HEK293 (cell line): ENCODE results near the gene PRSS56.

ENCODE experiments used
- BCL11B ChIP-seq: fragments of 450-650 bp; formaldehyde crosslinking; IDR thresholded peaks from 2 replicates; pipeline ENCODE4 v1.5.1; 2016; ENCODE audit warnings: low read depth, missing biosample characterization, missing genetic modification characterization
- GLIS2 ChIP-seq: fragments of 450-650 bp; formaldehyde crosslinking; IDR thresholded peaks from 2 replicates; pipeline ENCODE4 v1.5.1; 2016; ENCODE audit warnings: missing biosample characterization, missing genetic modification characterization
- KLF16 ChIP-seq: fragments of 450-650 bp; formaldehyde crosslinking; IDR thresholded peaks from 2 replicates; pipeline ENCODE4 v1.5.1; 2017; ENCODE audit warnings: missing biosample characterization, missing genetic modification characterization
- KLF9 ChIP-seq: fragments of 450-650 bp; formaldehyde crosslinking; IDR thresholded peaks from 2 replicates; pipeline ENCODE4 v1.5.1; 2016; ENCODE audit warnings: missing biosample characterization, missing genetic modification characterization, low read depth
- SETDB1 ChIP-seq: IDR thresholded peaks from one replicate; pipeline ENCODE4 v1.6.1; 2017; ENCODE audit warnings: mild to moderate bottlenecking, low read length, moderate library complexity, mixed read lengths; ENCODE audit not compliant: insufficient read length
- SP2 ChIP-seq: fragments of 450-650 bp; formaldehyde crosslinking; IDR thresholded peaks from 2 replicates; pipeline ENCODE4 v1.5.1; 2016; ENCODE audit warnings: missing biosample characterization, missing genetic modification characterization
- WT1 ChIP-seq: fragments of 450-650 bp; formaldehyde crosslinking; IDR thresholded peaks from 2 replicates; pipeline ENCODE4 v1.5.1; 2016; ENCODE audit warnings: missing biosample characterization, missing genetic modification characterization
- YY1 ChIP-seq: fragments of 450-650 bp; formaldehyde crosslinking; IDR thresholded peaks from 2 replicates; pipeline ENCODE4 v1.5.1; 2018; ENCODE audit warnings: missing biosample characterization, missing genetic modification characterization
- ZEB2 ChIP-seq: fragments of 450-650 bp; formaldehyde crosslinking; IDR thresholded peaks from 2 replicates; pipeline ENCODE4 v1.5.1; 2016; ENCODE audit warnings: missing biosample characterization, missing genetic modification characterization
- ZFHX2 ChIP-seq: fragments of 450-650 bp; formaldehyde crosslinking; conservative IDR thresholded peaks from 2 replicates; pipeline ENCODE4 v1.5.1; 2016; ENCODE audit warnings: missing biosample characterization, missing genetic modification characterization
- ZFP37 ChIP-seq: fragments of 450-650 bp; formaldehyde crosslinking; IDR thresholded peaks from 2 replicates; pipeline ENCODE4 v1.5.1; 2016; ENCODE audit warnings: missing biosample characterization, missing genetic modification characterization
- ZNF248 ChIP-seq: fragments of 450-650 bp; formaldehyde crosslinking; IDR thresholded peaks from 2 replicates; pipeline ENCODE4 v1.5.1; 2017; ENCODE audit warnings: missing biosample characterization, missing genetic modification characterization
- ZNF274 ChIP-seq, 2 experiments: fragments of 200-500 bp in 1 of 2; fragments of 450-650 bp in 1 of 2; sonication (Bioruptor generic) in 1 of 2; formaldehyde crosslinking in 1 of 2; IDR thresholded peaks; 2 replicates each; pipeline versions ENCODE4 v1.5.1 to v1.6.1; 2014 to 2016; ENCODE audit warnings: borderline replicate concordance in 1 of 2, inconsistent platforms in 1 of 2, low read length in 1 of 2, missing biosample characterization in 1 of 2, missing genetic modification characterization in 1 of 2
- ZNF366 ChIP-seq: fragments of 450-650 bp; formaldehyde crosslinking; conservative IDR thresholded peaks from 2 replicates; pipeline ENCODE4 v1.5.1; 2016; ENCODE audit warnings: missing biosample characterization, missing genetic modification characterization
- ZNF473 ChIP-seq: fragments of 450-650 bp; formaldehyde crosslinking; IDR thresholded peaks from 2 replicates; pipeline ENCODE4 v1.5.1; 2017; ENCODE audit warnings: missing biosample characterization, missing genetic modification characterization
- ZNF544 ChIP-seq: fragments of 450-650 bp; formaldehyde crosslinking; IDR thresholded peaks from 2 replicates; pipeline ENCODE4 v1.5.0; 2017; ENCODE audit warnings: missing biosample characterization, missing genetic modification characterization
- ZNF561 ChIP-seq: fragments of 450-650 bp; IDR thresholded peaks from 2 replicates; pipeline ENCODE4 v1.5.1; 2018; ENCODE audit warnings: missing biosample characterization, missing genetic modification characterization, borderline replicate concordance
- ZNF629 ChIP-seq: fragments of 450-650 bp; formaldehyde crosslinking; IDR thresholded peaks from 2 replicates; pipeline ENCODE4 v1.5.1; 2017; ENCODE audit warnings: missing biosample characterization, missing genetic modification characterization
- ZXDB ChIP-seq: fragments of 450-650 bp; formaldehyde crosslinking; IDR thresholded peaks from 2 replicates; pipeline ENCODE4 v1.5.1; 2016; ENCODE audit warnings: missing biosample characterization, missing genetic modification characterization
- TF ChIP-seq, protein P1 (sequence below): fragments of 450-650 bp; formaldehyde crosslinking; IDR thresholded peaks from 2 replicates; pipeline ENCODE4 v1.5.1; 2016; ENCODE audit warnings: missing biosample characterization, missing genetic modification characterization
- TF ChIP-seq, protein P2 (sequence below): fragments of 450-650 bp; formaldehyde crosslinking; IDR thresholded peaks from 2 replicates; pipeline ENCODE4 v1.5.1; 2017; ENCODE audit warnings: missing biosample characterization, missing genetic modification characterization
- TF ChIP-seq, protein P3 (sequence below): fragments of 450-650 bp; formaldehyde crosslinking; IDR thresholded peaks from 2 replicates; pipeline ENCODE4 v1.5.1; 2016; ENCODE audit warnings: missing biosample characterization, missing genetic modification characterization
- TF ChIP-seq, protein P4 (sequence below): fragments of 450-650 bp; formaldehyde crosslinking; IDR thresholded peaks from 2 replicates; pipeline ENCODE4 v1.5.1; 2016; ENCODE audit warnings: missing biosample characterization, missing genetic modification characterization
- TF ChIP-seq, protein P5 (sequence below): fragments of 450-650 bp; formaldehyde crosslinking; IDR thresholded peaks from 2 replicates; pipeline ENCODE4 v1.5.1; 2017; ENCODE audit warnings: missing biosample characterization, missing genetic modification characterization
- TF ChIP-seq, protein P6 (sequence below): fragments of 450-650 bp; formaldehyde crosslinking; IDR thresholded peaks from 2 replicates; pipeline ENCODE4 v1.5.1; 2016; ENCODE audit warnings: missing biosample characterization, missing genetic modification characterization
- TF ChIP-seq, protein P7 (sequence below): fragments of 450-650 bp; formaldehyde crosslinking; IDR thresholded peaks from 2 replicates; pipeline ENCODE4 v1.5.1; 2017; ENCODE audit warnings: missing biosample characterization, missing genetic modification characterization

The PRSS56 gene

DNA sequence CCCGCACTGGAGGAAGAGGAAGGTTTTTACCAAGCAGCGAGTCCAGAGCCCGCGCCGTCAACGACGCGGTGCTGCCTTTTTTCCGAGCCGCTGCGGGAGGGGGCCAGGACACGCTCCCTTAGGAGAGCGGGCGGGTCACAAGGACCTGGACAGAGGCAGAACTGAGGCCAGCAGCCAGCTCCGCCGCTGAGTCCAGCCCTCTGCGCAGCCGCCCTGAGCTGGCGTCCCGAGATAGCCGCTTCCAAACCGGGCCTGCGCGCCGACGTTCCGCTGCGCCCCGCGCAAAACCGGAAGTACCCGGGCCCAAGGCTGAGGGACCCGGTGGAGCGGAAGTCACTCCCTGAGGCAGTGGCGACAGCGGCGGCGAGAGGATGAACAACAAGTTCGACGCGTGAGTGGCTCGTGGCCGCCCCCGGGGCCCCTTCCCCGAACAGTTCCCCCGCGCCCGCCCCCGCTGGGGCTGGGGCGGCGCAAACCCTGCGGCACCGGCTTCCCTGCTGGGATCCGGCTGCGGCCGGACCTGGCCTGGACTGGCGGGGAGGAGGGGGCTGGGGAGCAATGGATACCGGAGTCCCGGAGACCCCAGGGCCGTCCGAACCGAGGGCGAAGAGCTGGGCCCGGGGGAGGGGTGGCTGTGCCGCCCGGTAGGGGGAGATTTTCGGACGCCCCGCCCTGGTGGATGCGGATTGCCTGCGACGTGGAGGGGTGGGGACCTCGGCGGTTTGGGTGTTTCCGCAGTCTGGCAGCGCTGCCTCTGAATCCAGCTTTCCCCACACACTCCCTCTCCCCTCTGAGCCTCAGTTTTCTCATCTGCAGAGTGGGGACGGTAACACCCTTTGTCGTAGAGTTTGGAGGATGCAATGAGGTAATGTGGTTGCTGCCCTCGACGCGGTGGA lies 30.4 kb downstream of the PRSS56 start, which contains the start of the genes EIF4E2 and TIGD1 (continued):
- TF ChIP-seq, protein P1, sequence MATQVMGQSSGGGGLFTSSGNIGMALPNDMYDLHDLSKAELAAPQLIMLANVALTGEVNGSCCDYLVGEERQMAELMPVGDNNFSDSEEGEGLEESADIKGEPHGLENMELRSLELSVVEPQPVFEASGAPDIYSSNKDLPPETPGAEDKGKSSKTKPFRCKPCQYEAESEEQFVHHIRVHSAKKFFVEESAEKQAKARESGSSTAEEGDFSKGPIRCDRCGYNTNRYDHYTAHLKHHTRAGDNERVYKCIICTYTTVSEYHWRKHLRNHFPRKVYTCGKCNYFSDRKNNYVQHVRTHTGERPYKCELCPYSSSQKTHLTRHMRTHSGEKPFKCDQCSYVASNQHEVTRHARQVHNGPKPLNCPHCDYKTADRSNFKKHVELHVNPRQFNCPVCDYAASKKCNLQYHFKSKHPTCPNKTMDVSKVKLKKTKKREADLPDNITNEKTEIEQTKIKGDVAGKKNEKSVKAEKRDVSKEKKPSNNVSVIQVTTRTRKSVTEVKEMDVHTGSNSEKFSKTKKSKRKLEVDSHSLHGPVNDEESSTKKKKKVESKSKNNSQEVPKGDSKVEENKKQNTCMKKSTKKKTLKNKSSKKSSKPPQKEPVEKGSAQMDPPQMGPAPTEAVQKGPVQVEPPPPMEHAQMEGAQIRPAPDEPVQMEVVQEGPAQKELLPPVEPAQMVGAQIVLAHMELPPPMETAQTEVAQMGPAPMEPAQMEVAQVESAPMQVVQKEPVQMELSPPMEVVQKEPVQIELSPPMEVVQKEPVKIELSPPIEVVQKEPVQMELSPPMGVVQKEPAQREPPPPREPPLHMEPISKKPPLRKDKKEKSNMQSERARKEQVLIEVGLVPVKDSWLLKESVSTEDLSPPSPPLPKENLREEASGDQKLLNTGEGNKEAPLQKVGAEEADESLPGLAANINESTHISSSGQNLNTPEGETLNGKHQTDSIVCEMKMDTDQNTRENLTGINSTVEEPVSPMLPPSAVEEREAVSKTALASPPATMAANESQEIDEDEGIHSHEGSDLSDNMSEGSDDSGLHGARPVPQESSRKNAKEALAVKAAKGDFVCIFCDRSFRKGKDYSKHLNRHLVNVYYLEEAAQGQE (tag by site-specific recombination), result peak; percentile 88
- TF ChIP-seq YY1 (tag by site-specific recombination) (0 out of 2 replicates have a peak, but pooled peaks have one; percentile 10), ZEB2 (tag by site-specific recombination) (peak; percentile 88), ZNF274 (IDR thresholded peaks at IDR 0.05; ENCODE audit: low read length) (no peak), ZNF274 (tag by site-specific recombination; IDR thresholded peaks at IDR 0.05; ENCODE audit: borderline replicate concordance) (no peak), SETDB1 (peak; percentile 67), ZXDB (peak; percentile 91), ZNF561 (tag by site-specific recombination) (peak; percentile 90), ZFP37 (tag by site-specific recombination) (peak; percentile 74; the same call in 1 of the 2 replicates), ZNF248 (tag by site-specific recombination) (no peak), ZNF366 (0 out of 2 replicates have a peak, but pooled peaks have one; percentile 38), ZNF473 (tag by site-specific recombination) (no peak), BCL11B (tag by site-specific recombination) (no peak), KLF9 (tag by site-specific recombination) (peak; percentile 57), ZNF544 (no peak), GLIS2 (tag by site-specific recombination) (peak; percentile 57; the same call in 1 of the 2 replicates), WT1 (tag by site-specific recombination) (peak; percentile 66), KLF16 (tag by site-specific recombination) (peak; percentile 72; the same call in 1 of the 2 replicates), ZFHX2 (tag by site-specific recombination) (peak; percentile 95), SP2 (tag by site-specific recombination) (peak; percentile 89), ZNF629 (tag by site-specific recombination) (peak; percentile 65; the same call in 1 of the 2 replicates)
- TF ChIP-seq, protein P2, sequence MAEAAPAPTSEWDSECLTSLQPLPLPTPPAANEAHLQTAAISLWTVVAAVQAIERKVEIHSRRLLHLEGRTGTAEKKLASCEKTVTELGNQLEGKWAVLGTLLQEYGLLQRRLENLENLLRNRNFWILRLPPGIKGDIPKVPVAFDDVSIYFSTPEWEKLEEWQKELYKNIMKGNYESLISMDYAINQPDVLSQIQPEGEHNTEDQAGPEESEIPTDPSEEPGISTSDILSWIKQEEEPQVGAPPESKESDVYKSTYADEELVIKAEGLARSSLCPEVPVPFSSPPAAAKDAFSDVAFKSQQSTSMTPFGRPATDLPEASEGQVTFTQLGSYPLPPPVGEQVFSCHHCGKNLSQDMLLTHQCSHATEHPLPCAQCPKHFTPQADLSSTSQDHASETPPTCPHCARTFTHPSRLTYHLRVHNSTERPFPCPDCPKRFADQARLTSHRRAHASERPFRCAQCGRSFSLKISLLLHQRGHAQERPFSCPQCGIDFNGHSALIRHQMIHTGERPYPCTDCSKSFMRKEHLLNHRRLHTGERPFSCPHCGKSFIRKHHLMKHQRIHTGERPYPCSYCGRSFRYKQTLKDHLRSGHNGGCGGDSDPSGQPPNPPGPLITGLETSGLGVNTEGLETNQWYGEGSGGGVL (tag by site-specific recombination), result peak; percentile 94
- TF ChIP-seq, protein P3, sequence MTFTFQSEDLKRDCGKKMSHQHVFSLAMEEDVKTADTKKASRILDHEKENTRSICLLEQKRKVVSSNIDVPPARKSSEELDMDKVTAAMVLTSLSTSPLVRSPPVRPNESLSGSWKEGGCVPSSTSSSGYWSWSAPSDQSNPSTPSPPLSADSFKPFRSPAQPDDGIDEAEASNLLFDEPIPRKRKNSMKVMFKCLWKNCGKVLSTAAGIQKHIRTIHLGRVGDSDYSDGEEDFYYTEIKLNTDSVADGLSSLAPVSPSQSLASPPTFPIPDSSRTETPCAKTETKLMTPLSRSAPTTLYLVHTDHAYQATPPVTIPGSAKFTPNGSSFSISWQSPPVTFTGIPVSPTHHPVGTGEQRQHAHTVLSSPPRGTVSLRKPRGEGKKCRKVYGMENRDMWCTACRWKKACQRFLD (tag by site-specific recombination), result peak; percentile 97
- TF ChIP-seq, protein P4, sequence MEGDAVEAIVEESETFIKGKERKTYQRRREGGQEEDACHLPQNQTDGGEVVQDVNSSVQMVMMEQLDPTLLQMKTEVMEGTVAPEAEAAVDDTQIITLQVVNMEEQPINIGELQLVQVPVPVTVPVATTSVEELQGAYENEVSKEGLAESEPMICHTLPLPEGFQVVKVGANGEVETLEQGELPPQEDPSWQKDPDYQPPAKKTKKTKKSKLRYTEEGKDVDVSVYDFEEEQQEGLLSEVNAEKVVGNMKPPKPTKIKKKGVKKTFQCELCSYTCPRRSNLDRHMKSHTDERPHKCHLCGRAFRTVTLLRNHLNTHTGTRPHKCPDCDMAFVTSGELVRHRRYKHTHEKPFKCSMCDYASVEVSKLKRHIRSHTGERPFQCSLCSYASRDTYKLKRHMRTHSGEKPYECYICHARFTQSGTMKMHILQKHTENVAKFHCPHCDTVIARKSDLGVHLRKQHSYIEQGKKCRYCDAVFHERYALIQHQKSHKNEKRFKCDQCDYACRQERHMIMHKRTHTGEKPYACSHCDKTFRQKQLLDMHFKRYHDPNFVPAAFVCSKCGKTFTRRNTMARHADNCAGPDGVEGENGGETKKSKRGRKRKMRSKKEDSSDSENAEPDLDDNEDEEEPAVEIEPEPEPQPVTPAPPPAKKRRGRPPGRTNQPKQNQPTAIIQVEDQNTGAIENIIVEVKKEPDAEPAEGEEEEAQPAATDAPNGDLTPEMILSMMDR (tag by site-specific recombination), result peak; percentile 92
- TF ChIP-seq, protein P5, sequence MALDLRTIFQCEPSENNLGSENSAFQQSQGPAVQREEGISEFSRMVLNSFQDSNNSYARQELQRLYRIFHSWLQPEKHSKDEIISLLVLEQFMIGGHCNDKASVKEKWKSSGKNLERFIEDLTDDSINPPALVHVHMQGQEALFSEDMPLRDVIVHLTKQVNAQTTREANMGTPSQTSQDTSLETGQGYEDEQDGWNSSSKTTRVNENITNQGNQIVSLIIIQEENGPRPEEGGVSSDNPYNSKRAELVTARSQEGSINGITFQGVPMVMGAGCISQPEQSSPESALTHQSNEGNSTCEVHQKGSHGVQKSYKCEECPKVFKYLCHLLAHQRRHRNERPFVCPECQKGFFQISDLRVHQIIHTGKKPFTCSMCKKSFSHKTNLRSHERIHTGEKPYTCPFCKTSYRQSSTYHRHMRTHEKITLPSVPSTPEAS, result peak; percentile 13; the same call in 1 of the 2 replicates
- TF ChIP-seq, protein P6, sequence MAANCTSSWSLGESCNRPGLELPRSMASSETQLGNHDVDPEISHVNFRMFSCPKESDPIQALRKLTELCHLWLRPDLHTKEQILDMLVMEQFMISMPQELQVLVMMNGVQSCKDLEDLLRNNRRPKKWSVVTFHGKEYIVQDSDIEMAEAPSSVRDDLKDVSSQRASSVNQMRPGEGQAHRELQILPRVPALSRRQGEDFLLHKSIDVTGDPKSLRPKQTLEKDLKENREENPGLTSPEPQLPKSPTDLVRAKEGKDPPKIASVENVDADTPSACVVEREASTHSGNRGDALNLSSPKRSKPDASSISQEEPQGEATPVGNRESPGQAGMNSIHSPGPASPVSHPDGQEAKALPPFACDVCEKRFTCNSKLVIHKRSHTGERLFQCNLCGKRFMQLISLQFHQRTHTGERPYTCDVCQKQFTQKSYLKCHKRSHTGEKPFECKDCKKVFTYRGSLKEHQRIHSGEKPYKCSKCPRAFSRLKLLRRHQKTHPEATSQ (tag by site-specific recombination), result peak; percentile 100
- TF ChIP-seq, protein P7, sequence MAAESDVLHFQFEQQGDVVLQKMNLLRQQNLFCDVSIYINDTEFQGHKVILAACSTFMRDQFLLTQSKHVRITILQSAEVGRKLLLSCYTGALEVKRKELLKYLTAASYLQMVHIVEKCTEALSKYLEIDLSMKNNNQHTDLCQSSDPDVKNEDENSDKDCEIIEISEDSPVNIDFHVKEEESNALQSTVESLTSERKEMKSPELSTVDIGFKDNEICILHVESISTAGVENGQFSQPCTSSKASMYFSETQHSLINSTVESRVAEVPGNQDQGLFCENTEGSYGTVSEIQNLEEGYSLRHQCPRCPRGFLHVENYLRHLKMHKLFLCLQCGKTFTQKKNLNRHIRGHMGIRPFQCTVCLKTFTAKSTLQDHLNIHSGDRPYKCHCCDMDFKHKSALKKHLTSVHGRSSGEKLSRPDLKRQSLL (tag by site-specific recombination), result no peak
